GM23338 (cell line): ENCODE measurements around the gene CD6.

Experiments used
- CREB1 ChIP-seq: fragments of 250-450 bp; sonication (Bioruptor Pico); IDR thresholded peaks from 2 replicates; pipeline ENCODE4 v1.5.0; 2020; ENCODE audit warnings: low read depth, mild to moderate bottlenecking, moderate library complexity
- CTCF ChIP-seq, 2 experiments: fragments of 200-600 bp in 1 of 2; sonication (generic) in 1 of 2; conservative IDR thresholded peaks; 2 replicates each; pipeline versions ENCODE4 v1.5.1 to v1.6.1; 2016 to 2017; ENCODE audit warnings: antibody characterized with exemption in 2 of 2, low read depth in 2 of 2, mild to moderate bottlenecking in 2 of 2, moderate library complexity in 1 of 2
- EZH2 ChIP-seq: fragments of 200-600 bp; sonication (generic); IDR thresholded peaks from one replicate; pipeline ENCODE4 v1.8.0; 2017; ENCODE audit warnings: antibody characterized with exemption, mild to moderate bottlenecking, low read depth; ENCODE audit not compliant: unreplicated experiment
- POLR2AphosphoS5 ChIP-seq: IDR thresholded peaks from 2 replicates; pipeline ENCODE4 v1.6.1; 2016; ENCODE audit warnings: antibody characterized with exemption, low read depth
- ZNF462 ChIP-seq: fragments of 250-450 bp; sonication (Bioruptor Pico); IDR thresholded peaks from 2 replicates; pipeline ENCODE4 v1.5.0; 2020; ENCODE audit warnings: mild to moderate bottlenecking, moderate library complexity

DNA sequence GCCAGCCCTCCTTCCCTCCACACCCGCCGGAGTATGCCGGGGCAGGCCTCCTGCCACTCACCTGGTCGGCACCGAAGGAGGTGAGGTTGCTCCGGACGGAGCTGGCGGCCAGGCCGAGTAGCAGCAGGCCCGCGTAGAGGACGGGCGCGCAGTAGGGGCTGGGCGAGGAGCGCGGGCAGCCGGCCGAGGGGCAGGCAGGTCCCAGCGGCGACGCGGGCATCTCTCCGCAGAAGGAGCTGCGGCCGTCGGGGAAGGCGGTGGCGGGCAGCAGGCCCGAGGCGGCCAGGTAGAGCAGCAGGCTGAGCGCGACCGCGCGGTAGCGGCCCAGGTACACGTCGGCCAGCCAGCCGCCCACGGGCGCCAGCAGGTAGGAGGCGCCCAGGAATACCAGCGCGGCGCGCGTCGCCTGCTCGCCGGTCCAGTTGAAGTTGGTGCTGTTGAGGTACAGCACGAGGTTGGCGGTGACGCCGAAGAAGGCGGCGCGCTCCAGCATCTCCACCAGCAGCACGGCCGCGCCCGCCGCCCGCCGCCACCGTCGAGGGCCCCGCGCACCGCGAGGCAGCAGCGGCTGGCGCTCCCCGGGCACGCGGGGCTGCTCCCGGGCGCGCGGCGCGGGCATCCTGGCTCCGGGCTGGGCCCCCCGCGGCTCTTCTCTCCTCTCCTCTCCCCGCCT, 20.4 kb upstream of the CD6 start:
- TF ChIP-seq CTCF (conservative IDR thresholded peaks at IDR 0.05; ENCODE audit: low read depth in 2 of 2) = no peak
- no peak for TF ChIP-seq EZH2
- no peak; the same call in 1 of the 2 replicates for TF ChIP-seq POLR2AphosphoS5
- no peak for TF ChIP-seq ZNF462
- TF ChIP-seq CREB1 (CRISPR knock-in tag) = no peak
